Activated T-cell treated with anti-CD3 and anti-CD28 coated beads, Interleukin-2, amount 50 U/mL, for 1 hour (primary cell): ENCODE results near the gene CIZ1.
"Not testable (repeated sequence)": the region's sequence is repeated elsewhere in the genome, so short reads cannot be mapped to it uniquely, and the experiment has no call there.

ENCODE experiments used
- DNase-seq: peaks from one replicate; pipeline ENCODE4 v3.0.0-alpha.2; 2020

Gene CIZ1

GRCh38 chr9:128191406-128192046 is at the start of gene CIZ1:
CIZ1 (minus strand) TSS chr9:128191572; CDS start chr9:128190857, 715 bp downstream.
- peak; percentile 80 for DNase-seq

GRCh38 chr9:128233817-128234406 is 42.5 kb upstream of the CIZ1 start:
- no peak for DNase-seq

GRCh38 chr9:128232528-128233428 is 41.4 kb upstream of the CIZ1 start:
- no peak for DNase-seq

GRCh38 chr9:128231638-128232527 is 40.5 kb upstream of the CIZ1 start:
- DNase-seq = no peak

- not testable (repeated sequence) for DNase-seq
Observed at GRCh38 chr9:128230897-128231296, 39.5 kb upstream of the CIZ1 start.

- no peak for DNase-seq
Observed at GRCh38 chr9:128226412-128226801, 35.0 kb upstream of the CIZ1 start.

GRCh38 chr9:128225770-128226411 is 34.5 kb upstream of the CIZ1 start:
- no peak for DNase-seq

- DNase-seq = no peak
Observed at GRCh38 chr9:128224877-128225276, 33.5 kb upstream of the CIZ1 start.

- no peak for DNase-seq
Observed at GRCh38 chr9:128222880-128223670, 31.7 kb upstream of the CIZ1 start.

- DNase-seq = no peak
Observed at GRCh38 chr9:128222026-128222425, 30.7 kb upstream of the CIZ1 start.

- no peak for DNase-seq
Observed at GRCh38 chr9:128219831-128220230, 28.5 kb upstream of the CIZ1 start.

GRCh38 chr9:128218518-128219389 is 27.4 kb upstream of the CIZ1 start:
- peak; percentile 90 for DNase-seq

GRCh38 chr9:128218172-128218517 is 26.8 kb upstream of the CIZ1 start:
- no peak for DNase-seq

GRCh38 chr9:128216781-128217553 is 25.6 kb upstream of the CIZ1 start:
- DNase-seq = no peak

- DNase-seq = no peak
Observed at GRCh38 chr9:128215491-128216409, 24.4 kb upstream of the CIZ1 start.

GRCh38 chr9:128214571-128215490 is 23.5 kb upstream of the CIZ1 start:
- no peak for DNase-seq

GRCh38 chr9:128213746-128214497 is 22.6 kb upstream of the CIZ1 start:
- DNase-seq = no peak
